Measurements from ENCODE around the gene TDRD9.

GRCh38 chr14:104031384-104031783, 103.1 kb downstream of the TDRD9 start:
- TF ChIP-seq POLR2A (IDR thresholded peaks at IDR 0.05) (no peak), EP300 (IDR thresholded peaks at IDR 0.05) (no peak)
- TF ChIP-seq, protein P1, sequence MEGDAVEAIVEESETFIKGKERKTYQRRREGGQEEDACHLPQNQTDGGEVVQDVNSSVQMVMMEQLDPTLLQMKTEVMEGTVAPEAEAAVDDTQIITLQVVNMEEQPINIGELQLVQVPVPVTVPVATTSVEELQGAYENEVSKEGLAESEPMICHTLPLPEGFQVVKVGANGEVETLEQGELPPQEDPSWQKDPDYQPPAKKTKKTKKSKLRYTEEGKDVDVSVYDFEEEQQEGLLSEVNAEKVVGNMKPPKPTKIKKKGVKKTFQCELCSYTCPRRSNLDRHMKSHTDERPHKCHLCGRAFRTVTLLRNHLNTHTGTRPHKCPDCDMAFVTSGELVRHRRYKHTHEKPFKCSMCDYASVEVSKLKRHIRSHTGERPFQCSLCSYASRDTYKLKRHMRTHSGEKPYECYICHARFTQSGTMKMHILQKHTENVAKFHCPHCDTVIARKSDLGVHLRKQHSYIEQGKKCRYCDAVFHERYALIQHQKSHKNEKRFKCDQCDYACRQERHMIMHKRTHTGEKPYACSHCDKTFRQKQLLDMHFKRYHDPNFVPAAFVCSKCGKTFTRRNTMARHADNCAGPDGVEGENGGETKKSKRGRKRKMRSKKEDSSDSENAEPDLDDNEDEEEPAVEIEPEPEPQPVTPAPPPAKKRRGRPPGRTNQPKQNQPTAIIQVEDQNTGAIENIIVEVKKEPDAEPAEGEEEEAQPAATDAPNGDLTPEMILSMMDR (IDR thresholded peaks at IDR 0.05) = no peak
